Measurements from ENCODE around the gene PHOX2A. TPM values are rescaled to one million over a fixed set of nuclear protein-coding genes. Genes with fewer than 3 reads are reported as not detected.

PHOX2A gene
- total and polyA plus RNA-seq, 2 donors (not counting 1 experiment from before 2014, with no cell fraction given), result not detected

Other genes with a start within 250 kb of the PHOX2A start
- 25.9 and 30.7 TPM in 2 replicates for gene IL18BP, start 245.3 kb downstream of the PHOX2A start, total RNA-seq
- gene IL18BP, start 245.3 kb downstream of the PHOX2A start, polyA plus RNA-seq, result 23.3 and 37.3 TPM in 2 replicates
- gene NUMA1, start 163.6 kb downstream of the PHOX2A start, total RNA-seq, result 297 and 300 TPM in 2 replicates
- gene NUMA1, start 163.6 kb downstream of the PHOX2A start, polyA plus RNA-seq, result 168 and 186 TPM in 2 replicates
- 5.5 and 7.7 TPM in 2 replicates for gene LRRC51, start 163.3 kb downstream of the PHOX2A start, total RNA-seq
- gene LRRC51, start 163.3 kb downstream of the PHOX2A start, polyA plus RNA-seq, result 1.3 and 1.4 TPM in 2 replicates
- 71.0 and 78.4 TPM in 2 replicates for gene LAMTOR1, start 140.9 kb downstream of the PHOX2A start, total RNA-seq
- gene LAMTOR1, start 140.9 kb downstream of the PHOX2A start, polyA plus RNA-seq, result 71.6 and 104 TPM in 2 replicates
- gene TOMT, start 138.3 kb downstream of the PHOX2A start, total RNA-seq, result not detected in 2 replicates
- not detected in 2 replicates for gene TOMT, start 138.3 kb downstream of the PHOX2A start, polyA plus RNA-seq
- gene ANAPC15, start 131.5 kb downstream of the PHOX2A start, total RNA-seq, result 27.1 and 29.2 TPM in 2 replicates
- 27.7 and 30.0 TPM in 2 replicates for gene ANAPC15, start 131.5 kb downstream of the PHOX2A start, polyA plus RNA-seq
- not detected in 2 replicates for gene FOLR3, start 108.5 kb downstream of the PHOX2A start, total RNA-seq
- gene FOLR3, start 108.5 kb downstream of the PHOX2A start, polyA plus RNA-seq, result 0.10 and 0.17 TPM in 2 replicates
- gene FOLR1, start 52.0 kb downstream of the PHOX2A start, total RNA-seq, result not detected in 2 replicates
- not detected in 2 replicates for gene FOLR1, start 52.0 kb downstream of the PHOX2A start, polyA plus RNA-seq
- gene FOLR2, start 27.4 kb downstream of the PHOX2A start, total RNA-seq, result 0.75 and 1.5 TPM in 2 replicates
- gene FOLR2, start 27.4 kb downstream of the PHOX2A start, polyA plus RNA-seq, result 0.50 and 4.7 TPM in 2 replicates
- gene INPPL1, start 19.4 kb downstream of the PHOX2A start, total RNA-seq, result 188 and 205 TPM in 2 replicates
- 208 and 235 TPM in 2 replicates for gene INPPL1, start 19.4 kb downstream of the PHOX2A start, polyA plus RNA-seq
- 18.1 and 20.1 TPM in 2 replicates for gene CLPB, start 190.4 kb upstream of the PHOX2A start, total RNA-seq
- gene CLPB, start 190.4 kb upstream of the PHOX2A start, polyA plus RNA-seq, result 3.8 and 4.2 TPM in 2 replicates